Motor neuron (in vitro differentiated cells): ENCODE measurements around the gene ALDH3A1. TPM values are rescaled to one million over a fixed set of nuclear protein-coding genes. Genes with fewer than 3 reads are reported as not detected.

ENCODE experiments used
- ATAC-seq, 8 experiments: fragments of 200-7000 bp; cut with Tn5 transposase; replicated peaks in 6 of 8; 2 replicates each; pipeline ENCODE4 v1.8.0; 2021; ENCODE audit warnings: mild to moderate bottlenecking in 8 of 8, moderate library complexity in 8 of 8
- H3K27ac ChIP-seq, 2 donors: fragments of 250-450 bp; sonication (Bioruptor Pico); 2 replicates each; pipeline ENCODE4 v1.9.0; 2021; ENCODE audit warnings: antibody characterized with exemption in 2 of 2, mild to moderate bottlenecking in 2 of 2, moderate library complexity in 1 of 2
- H3K4me1 ChIP-seq, 2 donors: fragments of 250-450 bp; sonication (Bioruptor Pico); replicated peaks in 1 of 2; 2 replicates each; pipeline ENCODE4 v1.6.1; 2021; ENCODE audit warnings: antibody characterized with exemption in 2 of 2, mild to moderate bottlenecking in 2 of 2, moderate library complexity in 1 of 2
- H3K4me3 ChIP-seq, 5 donors: fragments of 250-450 bp; sonication (Bioruptor Pico); 2 replicates each; pipeline ENCODE4 v1.9.0; 2021; ENCODE audit warnings: antibody characterized with exemption in 5 of 5, mild to moderate bottlenecking in 5 of 5, moderate library complexity in 4 of 5
- WGBS, 10 experiments: fragments of 450-650 bp; shearing (Covaris generic); methylation state at CpG; one replicate each; pipeline ENCODE4 v1.0.0; 2022; 5-methylcytosine and 5-hydroxymethylcytosine counted together
- in situ Hi-C, 9 experiments: fragments of 400-800 bp; cut with MboI; loops; one replicate each; pipeline ENCODE4 v1.15.0; 2021; ENCODE audit warnings: low sequenced_read_pairs in 9 of 9, low pct_unique_long_range_greater_than_20kb in 2 of 9; ENCODE audit not compliant: unreplicated experiment in 9 of 9
- total RNA-seq, 8 experiments: library from RNA; unstranded; fragments of 300-600 nt; gene quantifications; 2 replicates each; pipeline versions ENCODE4 v1.2.3 to v1.2.4, GENCODE V29; 2022

The ALDH3A1 gene
- total RNA-seq, 8 experiments from 2014 or later: 0.49 to 8.4 (median 1.9) TPM; not detected in 3

DNA sequence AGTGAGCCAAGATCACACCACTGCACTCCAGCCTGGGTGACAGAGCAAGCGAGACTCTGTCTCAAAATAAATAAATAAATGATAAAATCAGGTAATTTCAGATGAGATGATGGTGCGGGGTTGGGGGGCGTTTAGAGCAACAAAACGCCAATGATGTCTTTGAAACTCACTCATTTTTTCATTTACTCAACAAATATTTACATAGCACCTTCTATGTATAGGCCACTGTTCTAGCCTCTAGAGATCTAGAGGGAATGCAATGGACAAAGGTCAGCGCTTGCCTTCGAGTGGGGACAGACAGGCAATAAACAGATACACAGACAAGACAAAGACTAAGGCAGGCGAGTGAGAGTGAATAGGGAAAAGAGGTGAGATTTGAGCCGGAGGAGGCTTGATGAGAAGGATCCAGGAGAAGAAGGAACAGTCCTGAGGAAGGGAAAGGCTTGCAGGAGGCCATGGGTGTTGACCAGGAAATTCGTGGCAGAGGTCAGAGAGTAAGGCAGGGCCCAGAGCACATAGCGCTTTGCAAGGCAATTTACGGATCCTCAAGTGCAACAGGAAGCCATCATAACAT is 14.1 kb downstream of the ALDH3A1 start:
- no peak overlapping the region for H3K27ac ChIP-seq
- no peak for ATAC-seq
- H3K4me3 ChIP-seq: no peak overlapping the region
- WGBS, 10 experiments: 60 to 86% (median 76%) methylated on average over 1 to 11 of the region's 11 CpGs
- H3K4me1 ChIP-seq: no peaks in the 10 kb centered on the region
- in situ Hi-C loops: no loop called here

DNA sequence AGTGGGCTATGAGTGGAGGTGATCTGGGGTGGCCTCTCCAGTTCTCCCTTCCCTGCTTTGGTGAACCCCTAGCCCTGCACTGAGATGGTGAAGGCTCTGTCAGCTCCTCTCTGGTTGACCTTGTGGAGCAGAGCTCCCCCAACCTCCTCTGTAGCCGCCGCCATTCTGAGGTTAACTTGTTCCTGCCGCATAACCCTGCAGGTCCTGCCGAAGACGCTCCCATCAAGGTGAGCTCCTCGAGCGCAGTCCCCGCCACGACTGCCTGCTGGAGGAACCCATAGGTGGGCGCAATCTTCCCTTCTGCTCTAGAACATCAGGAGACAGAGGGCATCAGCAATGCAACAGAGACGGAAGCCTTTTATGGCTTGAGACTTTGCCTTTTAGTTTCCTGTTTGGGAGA is 16.5 kb downstream of the ALDH3A1 start:
- no peak overlapping the region for H3K4me3 ChIP-seq
- ATAC-seq: no peak
- in situ Hi-C loops: no loop called here
- H3K27ac ChIP-seq: no peak overlapping the region
- H3K4me1 ChIP-seq: peaks cover 0 to 6% of the 10 kb centered on the region in 2 donors
- 80 to 100% (median 91%) methylated on average over 2 to 11 of the region's 11 CpGs; no CpG with 5 or more reads in 2 of the 10 experiments for WGBS, 10 experiments

- Histone ChIP-seq H3K4me3 (no peak overlapping the region), H3K27ac (no peak overlapping the region), H3K4me1 (peaks cover 0 to 6% of the 10 kb centered on the region in 2 donors)
- in situ Hi-C loops: no loop called here
- ATAC-seq: no peak
- WGBS, 10 experiments: 0 to 100% (median 84%) methylated on average over 1 to 3 of the region's 4 CpGs; no CpG with 5 or more reads in 2 of the 10 experiments
Measured at GRCh38 chr17:19730843-19731242, 17.3 kb downstream of the ALDH3A1 start.

DNA sequence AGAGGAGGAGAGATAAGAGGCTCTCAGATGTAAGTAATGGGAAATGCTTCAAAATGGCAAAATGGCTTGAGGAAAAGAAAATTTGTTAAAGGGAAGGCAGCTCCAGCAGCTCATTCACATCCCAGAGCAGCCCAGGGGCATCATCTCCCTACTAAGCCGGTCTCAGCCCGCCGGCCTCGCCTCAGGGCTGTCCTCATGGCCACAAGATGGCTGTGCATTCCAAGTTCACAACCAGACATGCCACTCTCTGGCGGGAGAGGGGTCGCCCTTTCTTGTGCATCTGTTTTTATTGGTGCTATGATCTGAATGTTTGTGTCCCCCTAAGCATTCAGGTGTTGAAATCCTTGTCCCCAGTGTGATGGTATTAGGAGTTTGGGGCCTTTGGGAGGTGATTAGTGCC is 18.2 kb downstream of the ALDH3A1 start:
- ATAC-seq: no peak
- WGBS, 10 experiments: 80 to 100% (median 96%) methylated on average over 1 to 5 of the region's 6 CpGs; no CpG with 5 or more reads in 6 of the 10 experiments
- Histone ChIP-seq H3K4me1 (peaks cover 0 to 6% of the 10 kb centered on the region in 2 donors), H3K4me3 (no peak overlapping the region), H3K27ac (no peak overlapping the region)
- in situ Hi-C loops: no loop called here

- in situ Hi-C loops: no loop called here
- peak in 6 of 8 experiments; percentile 53 to 83 (median 63) for ATAC-seq
- WGBS, 10 experiments: 0 to 63% (median 40%) methylated on average over 1 to 5 of the region's 7 CpGs; no CpG with 5 or more reads in 5 of the 10 experiments
- H3K4me3 ChIP-seq: no peak overlapping the region
- peaks cover 0 to 6% of the 10 kb centered on the region in 2 donors for H3K4me1 ChIP-seq
- no peak overlapping the region for H3K27ac ChIP-seq
Measured at GRCh38 chr17:19728084-19728495, 20.0 kb downstream of the ALDH3A1 start.

DNA sequence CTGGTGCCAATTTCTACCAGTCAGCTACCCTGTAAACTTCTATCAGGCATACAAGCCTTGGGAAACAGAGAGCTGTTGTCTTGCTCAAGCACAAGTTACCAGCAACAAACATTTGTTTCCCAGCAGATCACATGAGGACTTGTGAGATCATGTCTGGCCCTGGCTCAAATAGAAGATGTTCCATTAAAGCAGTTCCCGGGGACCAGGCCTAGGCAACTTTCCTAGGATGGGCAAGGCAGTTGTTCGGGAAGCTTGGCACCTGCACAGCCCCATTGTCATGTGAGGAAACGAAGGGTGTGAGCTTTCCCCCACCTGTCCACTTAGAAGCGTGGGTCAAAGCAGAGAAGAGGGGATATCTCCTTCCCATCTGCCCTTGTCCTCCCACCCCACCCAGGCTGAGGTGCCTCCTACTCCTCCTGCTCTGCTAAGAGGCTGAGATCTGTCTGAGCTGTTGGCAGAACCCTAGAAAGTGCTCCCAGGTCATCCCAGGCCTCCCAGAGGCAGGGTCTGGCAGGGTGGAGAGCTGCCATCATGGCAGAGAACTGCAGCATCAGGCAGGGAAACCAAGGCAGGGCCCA is 20.5 kb downstream of the ALDH3A1 start:
- H3K4me3 ChIP-seq: no peak overlapping the region
- peaks cover 0 to 6% of the 10 kb centered on the region in 2 donors for H3K4me1 ChIP-seq
- in situ Hi-C loops: no loop called here
- ATAC-seq: peak in 6 of 8 experiments; percentile 27 to 75 (median 54)
- no peak overlapping the region for H3K27ac ChIP-seq
- WGBS, 10 experiments: 17 to 100% (median 84%) methylated on average over 1 to 4 of the region's 4 CpGs; no CpG with 5 or more reads in 3 of the 10 experiments

GRCh38 chr17:19726631-19727376 is 21.3 kb downstream of the ALDH3A1 start:
- WGBS, 10 experiments: 17 to 91% (median 77%) methylated on average over 1 to 6 of the region's 7 CpGs; no CpG with 5 or more reads in 2 of the 10 experiments
- ATAC-seq: no peak
- Histone ChIP-seq H3K4me3 (no peak overlapping the region), H3K4me1 (peaks cover 0 to 6% of the 10 kb centered on the region in 2 donors), H3K27ac (no peak overlapping the region)
- in situ Hi-C loops: no loop called here

GRCh38 chr17:19725486-19725885 is 22.6 kb downstream of the ALDH3A1 start:
- peaks cover 0 to 6% of the 10 kb centered on the region in 2 donors for H3K4me1 ChIP-seq
- in situ Hi-C loops: no loop called here
- WGBS, 10 experiments: 37 to 100% (median 87%) methylated on average over 1 to 5 of the region's 5 CpGs; no CpG with 5 or more reads in 1 of the 10 experiments
- H3K27ac ChIP-seq: no peak overlapping the region
- no peak overlapping the region for H3K4me3 ChIP-seq
- peak in 1 of 8 experiments; percentile 7 for ATAC-seq

DNA sequence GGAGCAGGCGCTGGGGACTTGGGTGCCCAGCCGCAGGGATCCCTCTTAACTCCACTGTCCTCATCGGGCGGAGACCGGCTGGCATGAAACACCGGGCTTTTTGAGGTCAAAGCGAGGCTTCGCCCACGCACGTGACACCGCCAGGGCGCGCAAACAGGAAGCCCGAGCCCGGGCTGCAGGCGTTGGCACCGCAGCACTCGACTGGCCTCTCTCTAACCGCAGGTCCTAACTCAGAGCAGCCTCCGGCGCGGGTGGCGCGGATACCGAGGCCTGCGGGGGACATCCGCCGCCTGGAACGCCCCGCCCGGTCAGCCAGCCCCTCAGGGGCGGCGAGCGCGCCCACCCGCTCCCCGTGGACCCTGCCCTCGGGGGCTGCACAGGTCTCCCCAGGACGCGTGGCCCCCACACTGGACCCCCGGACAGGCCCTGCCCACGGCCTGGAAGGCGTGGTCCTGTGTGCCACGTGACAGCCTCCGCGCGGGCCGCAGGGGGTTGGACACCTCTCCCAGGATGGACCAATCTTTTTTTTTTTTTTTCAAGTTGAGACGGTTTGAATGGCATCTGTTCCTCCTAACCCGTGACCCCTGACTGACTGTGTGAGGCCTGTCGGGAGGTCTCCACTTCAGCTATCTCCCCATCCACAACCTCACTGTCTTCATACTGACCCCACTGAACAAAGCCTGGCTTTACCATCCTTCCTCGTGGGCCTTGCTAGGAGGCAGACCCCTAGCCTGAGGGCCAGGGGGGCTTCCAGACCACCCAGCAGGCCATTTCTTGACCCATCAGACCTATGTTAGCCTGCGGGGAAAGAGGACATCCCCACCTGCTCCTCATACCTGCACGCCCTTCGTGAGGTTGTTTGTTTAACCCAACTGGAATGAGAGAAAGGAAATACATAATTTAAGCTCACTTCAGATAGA is 23.3 kb downstream of the ALDH3A1 start:
- H3K4me3 ChIP-seq: no peak overlapping the region
- peak in 2 of 8 experiments; percentile 8 to 10 for ATAC-seq

GRCh38 chr17:19723964-19724363 is 24.1 kb downstream of the ALDH3A1 start:
- H3K27ac ChIP-seq: no peak overlapping the region
- in situ Hi-C loops: no loop called here
- 60 to 100% (median 84%) methylated on average over 1 of the region's 1 CpG; no CpG with 5 or more reads in 6 of the 10 experiments for WGBS, 10 experiments
- no peak overlapping the region for H3K4me3 ChIP-seq
- ATAC-seq: peak in 3 of 8 experiments; percentile 12 to 60 (median 19)
- peaks cover 0 to 6% of the 10 kb centered on the region in 2 donors for H3K4me1 ChIP-seq

More for the DNA sequence above, 23.3 kb downstream of the ALDH3A1 start:
- WGBS, 10 experiments: 21 to 100% (median 78%) methylated on average over 1 to 15 of the region's 55 CpGs; no CpG with 5 or more reads in 2 of the 10 experiments
- in situ Hi-C loops: no loop called here
- no peak overlapping the region for H3K27ac ChIP-seq
- H3K4me1 ChIP-seq: peaks cover 0 to 6% of the 10 kb centered on the region in 2 donors

- in situ Hi-C loops: no loop called here
- no peak for ATAC-seq
- no peak overlapping the region for H3K27ac ChIP-seq
- H3K4me3 ChIP-seq: no peak overlapping the region
- WGBS, 10 experiments: 0 to 100% (median 60%) methylated on average over 1 to 4 of the region's 9 CpGs; no CpG with 5 or more reads in 5 of the 10 experiments
- H3K4me1 ChIP-seq: peaks cover 6 to 8% of the 10 kb centered on the region in 2 donors
Measured at GRCh38 chr17:19720631-19721426, 27.3 kb downstream of the ALDH3A1 start.

GRCh38 chr17:19720210-19720475 is 28.0 kb downstream of the ALDH3A1 start:
- no peak overlapping the region for H3K4me3 ChIP-seq
- in situ Hi-C loops: no loop called here
- H3K4me1 ChIP-seq: peaks cover 6 to 8% of the 10 kb centered on the region in 2 donors
- no peak for ATAC-seq
- no peak overlapping the region for H3K27ac ChIP-seq
- WGBS, 10 experiments: no CpG with 5 or more reads among the region's 5 CpGs
